A549 (cell line): ENCODE data around the gene CACNA1H. TPM values are rescaled to one million over a fixed set of nuclear protein-coding genes. Genes with fewer than 3 reads are reported as not detected.
A peak's percentile ranks its signal among the peaks of the same experiment; 100 is the strongest.

ENCODE experiments used
- ATAC-seq, 2 experiments: fragments of 200-7000 bp in 1 of 2; fragments of >200 bp in 1 of 2; cut with Nextera tagmentation in 1 of 2; cut with Tn5 transposase in 1 of 2; 3 replicates each; pipeline versions ENCODE4 v1.8.0 to v1.9.1; 2018 to 2020; ENCODE audit warnings: mild to moderate bottlenecking in 1 of 2, moderate library complexity in 1 of 2
- CTCF ChIA-PET: fragments of 300-600 bp; sonication (Branson Sonifier 250); formaldehyde crosslinking; extraction: SDS; loops from one replicate; lab custom pipeline; 2021; ENCODE audit warnings: antibody characterized with exemption, inconsistent platforms; lab: Yijun Ruan, JAX
- POLR2A ChIA-PET: fragments of 350-600 bp; formaldehyde crosslinking; extraction: SDS; loops from one replicate; lab custom pipeline; 2021; ENCODE audit warnings: antibody characterized with exemption, inconsistent platforms; lab: Yijun Ruan, JAX
- DNase-seq, 2 experiments: peaks; one replicate each; pipeline versions ENCODE4 v3.0.0 to v3.0.0-alpha.2; 2011 to 2016; ENCODE audit warnings: low read depth in 1 of 2, low spot score in 1 of 2
- FAIRE-seq: peaks from 2 replicates; lab custom pipeline; 2011; peaks lifted over from hg19 to GRCh38; lab: Jason Lieb, UNC
- H3K27ac ChIP-seq, 2 experiments: fragments of >200 bp; sonication (Bioruptor Twin); formaldehyde crosslinking; 3 replicates each; pipeline ENCODE4 v1.5.1; 2016 to 2017
- H3K4me1 ChIP-seq: fragments of >200 bp; sonication (Bioruptor Twin); formaldehyde crosslinking; 3 replicates; pipeline ENCODE4 v1.6.1; 2016
- H3K4me2 ChIP-seq: fragments of >200 bp; sonication (Bioruptor Twin); formaldehyde crosslinking; 3 replicates; pipeline ENCODE4 v1.6.1; 2016
- H3K4me3 ChIP-seq: fragments of >200 bp; sonication (Bioruptor Twin); formaldehyde crosslinking; 3 replicates; pipeline ENCODE4 v1.5.1; 2016
- H3K9me3 ChIP-seq: fragments of >200 bp; sonication (Bioruptor Twin); formaldehyde crosslinking; 3 replicates; pipeline ENCODE4 v1.6.1; 2016
- CBX2 ChIP-seq: fragments of 200-600 bp; sonication (generic); IDR thresholded peaks from 2 replicates; pipeline ENCODE4 v1.6.1; 2016; ENCODE audit warnings: low read depth, mild to moderate bottlenecking, borderline replicate concordance
- CTCF ChIP-seq: fragments of >200 bp; sonication (Bioruptor Twin); formaldehyde crosslinking; IDR thresholded peaks from 3 replicates; pipeline ENCODE4 v1.5.1; 2016
- EHF ChIP-seq: fragments of 250-450 bp; sonication (Bioruptor Pico); IDR thresholded peaks from 2 replicates; pipeline ENCODE4 v1.5.0; 2020; ENCODE audit warnings: mild to moderate bottlenecking
- ESRRA ChIP-seq: fragments of 150-350 bp; IDR thresholded peaks from 2 replicates; pipeline ENCODE4 v1.6.1; 2014; ENCODE audit warnings: mild to moderate bottlenecking, low read length, borderline replicate concordance
- FOXS1 ChIP-seq: fragments of 250-450 bp; sonication (Bioruptor Pico); IDR thresholded peaks from 2 replicates; pipeline ENCODE4 v1.5.0; 2020; ENCODE audit warnings: mild to moderate bottlenecking, moderate library complexity
- HMGXB4 ChIP-seq: fragments of 250-450 bp; sonication (Bioruptor Pico); IDR thresholded peaks from 2 replicates; pipeline ENCODE4 v1.5.0; 2021; ENCODE audit warnings: mild to moderate bottlenecking, moderate library complexity, borderline replicate concordance
- JUN ChIP-seq, 2 experiments: fragments of >200 bp; sonication (Bioruptor Twin); formaldehyde crosslinking; IDR thresholded peaks; 2 replicates in 1 of 2; 3 replicates in 1 of 2; pipeline ENCODE4 v1.6.1; 2016 to 2017
- JUNB ChIP-seq: fragments of >200 bp; sonication (Bioruptor Twin); formaldehyde crosslinking; IDR thresholded peaks from 2 replicates; pipeline ENCODE4 v1.6.1; 2016
- KDM1A ChIP-seq: fragments of 200-600 bp; sonication (generic); IDR thresholded peaks from 2 replicates; pipeline ENCODE4 v1.6.1; 2016; ENCODE audit warnings: low read depth, mild to moderate bottlenecking
- NPAS2 ChIP-seq: fragments of 250-450 bp; sonication (Bioruptor Pico); IDR thresholded peaks from 2 replicates; pipeline ENCODE4 v1.8.0; 2022; ENCODE audit warnings: mild to moderate bottlenecking, moderate library complexity, borderline replicate concordance
- RARB ChIP-seq: fragments of 250-450 bp; sonication (Bioruptor Pico); IDR thresholded peaks from 2 replicates; pipeline ENCODE4 v1.8.0; 2021; ENCODE audit warnings: mild to moderate bottlenecking, moderate library complexity
- RCOR1 ChIP-seq: fragments of 150-350 bp; IDR thresholded peaks from 2 replicates; pipeline ENCODE4 v1.6.1; 2014; ENCODE audit warnings: antibody characterized with exemption, low read length, low read depth
- USF2 ChIP-seq: fragments of 450-650 bp; IDR thresholded peaks from 2 replicates; pipeline ENCODE4 v1.6.1; 2014; ENCODE audit warnings: antibody characterized with exemption
- ZSCAN20 ChIP-seq: fragments of 250-450 bp; sonication (Bioruptor Pico); IDR thresholded peaks from 2 replicates; pipeline ENCODE4 v1.8.0; 2022; ENCODE audit warnings: mild to moderate bottlenecking, moderate library complexity
- WGBS: methylation state at CpG from one replicate; pipeline ENCODE4 v1.1.6; 2017; ENCODE audit errors: missing lambda C conversion rate; 5-methylcytosine and 5-hydroxymethylcytosine counted together
- polyA plus RNA-seq, 4 experiments: library from polyadenylated mRNA; depleted of rRNA in 3 of 4; stranded (reverse); fragments of >200 nt; fragmentation: RNase III in 1 of 4; extraction: RNeasy Plus Mini Kit Qiagen cat#74134 plus additional on column Dnase treatment in 1 of 4; gene quantifications; 2 replicates in 3 of 4; 3 replicates in 1 of 4; pipeline ENCODE4 v1.2.3, GENCODE V29; 2011 to 2017

The CACNA1H gene
- polyA plus RNA-seq, 2 of the 4 experiments (the other 2 are of a cell fraction), result 7.2 to 15.8 TPM

- CTCF ChIA-PET, result interaction anchor here (1.3 to 2.4 kb wide), 5 partner anchors 25 to 50 kb away, joined by 3 to 5 read pairs (median 4); no protein-coding TSS in a partner anchor
- Histone ChIP-seq H3K27ac (peak overlapping the region; percentile 87 to 96; a peak in 5 of 6 replicates), H3K9me3 (no peaks in the 10 kb centered on the region)
Observed at GRCh38 chr16:1156055-1156982, 3.4 kb downstream of the CACNA1H start.

GRCh38 chr16:1156983-1157638 lies 4.2 kb downstream of the CACNA1H start:
- no peak overlapping the region for H3K27ac ChIP-seq
- DNase-seq (no peak), FAIRE-seq (no peak), ATAC-seq (no peak)
- 94% methylated on average over 46 of the region's 46 CpGs for WGBS
- TF ChIP-seq ESRRA (no peak), RCOR1 (no peak), JUNB (no peak), NPAS2 (no peak), JUN (IDR thresholded peaks at IDR 0.05) (no peak), EHF (CRISPR knock-in tag) (no peak), ZSCAN20 (CRISPR knock-in tag) (no peak), CBX2 (no peak), CTCF (no peak)
- H3K4me1 ChIP-seq, result peaks cover 41% of the 10 kb centered on the region
- ChIA-PET POLR2A (no interaction called here), CTCF (interaction anchor here (1.7 to 2.4 kb wide), 3 partner anchors 24 to 100 kb away, joined by 4 to 5 read pairs (median 5); no protein-coding TSS in a partner anchor)
- no peaks in the 10 kb centered on the region for H3K9me3 ChIP-seq
- no peak overlapping the region for H3K4me3 ChIP-seq
- no peak overlapping the region for H3K4me2 ChIP-seq

More at GRCh38 chr16:1156055-1156982, 3.4 kb downstream of the CACNA1H start:
- FAIRE-seq, result no peak
- peaks cover 45% of the 10 kb centered on the region for H3K4me1 ChIP-seq
- no peak overlapping the region for H3K4me3 ChIP-seq
- no peak for DNase-seq
- no peak for TF ChIP-seq RARB
- POLR2A ChIA-PET, result no interaction called here
- H3K4me2 ChIP-seq, result peak overlapping the region; percentile 98
- WGBS, result 93% methylated on average over 30 of the region's 35 CpGs
- ATAC-seq, result no peak

- ChIA-PET CTCF (interaction anchor here (0.6 to 1.8 kb wide), 4 partner anchors 13 to 101 kb away, joined by 3 to 5 read pairs (median 4); no protein-coding TSS in a partner anchor), POLR2A (interaction anchor here (1.3 kb wide), 1 partner anchor 17 kb away, joined by 3 read pairs; no protein-coding TSS in a partner anchor)
- Histone ChIP-seq H3K27ac (no peak overlapping the region), H3K4me1 (peaks cover 41% of the 10 kb centered on the region), H3K9me3 (no peaks in the 10 kb centered on the region), H3K4me3 (no peak overlapping the region), H3K4me2 (no peak overlapping the region)
- ATAC-seq (no peak), FAIRE-seq (no peak), DNase-seq (no peak)
- 96% methylated on average over 28 of the region's 40 CpGs for WGBS
- TF ChIP-seq FOXS1 (CRISPR knock-in tag) (no peak), HMGXB4 (CRISPR knock-in tag) (no peak), KDM1A (no peak), USF2 (no peak)
Observed at GRCh38 chr16:1157639-1158455, 4.9 kb downstream of the CACNA1H start.
